ENCODE results near the gene MLPH. TPM values are rescaled to one million over a fixed set of nuclear protein-coding genes. Genes with fewer than 3 reads are reported as not detected.

Gene MLPH
- total RNA-seq, 1 donor from 2014 or later: not detected

- no peak overlapping the region for H3K4me3 ChIP-seq
- no peaks in the 10 kb centered on the region for H3K36me3 ChIP-seq
- no peaks in the 10 kb centered on the region for H3K9me3 ChIP-seq (ENCODE audit: low read depth)
- no peaks in the 10 kb centered on the region for H3K79me2 ChIP-seq (ENCODE audit: low read depth)
- peaks cover 7% of the 10 kb centered on the region for H3K27me3 ChIP-seq
- no peak overlapping the region for H3K4me3 Mint-ChIP-seq
- DNase-seq (ENCODE audit: low spot score): no peak
- H3K27ac ChIP-seq: no peak overlapping the region
- no peaks in the 10 kb centered on the region for H3K36me3 Mint-ChIP-seq
- H4K20me1 ChIP-seq (ENCODE audit: low read depth): peaks cover 18% of the 10 kb centered on the region
- TF ChIP-seq CTCF (IDR thresholded peaks at IDR 0.05) (no peak), EZH2phosphoT487 (IDR thresholded peaks at IDR 0.05) (no peak), EZH2 (IDR thresholded peaks at IDR 0.05) (no peak)
- H3K9ac ChIP-seq: no peak overlapping the region
- no peak overlapping the region for H2AFZ ChIP-seq (replicated peaks)
- no peak overlapping the region for H3K27ac Mint-ChIP-seq
- no peak overlapping the region for H3K4me2 ChIP-seq
- H3K4me1 ChIP-seq: peaks cover 30% of the 10 kb centered on the region
- peaks cover 10% of the 10 kb centered on the region for H3K27me3 Mint-ChIP-seq (ENCODE audit: insufficient read depth, low read depth)
- H3K9me3 Mint-ChIP-seq: no peaks in the 10 kb centered on the region
- peaks cover 41% of the 10 kb centered on the region for H3K4me1 Mint-ChIP-seq
- H3F3A ChIP-seq (ENCODE audit: low read depth): peaks cover 21% of the 10 kb centered on the region
Measured at GRCh38 chr2:237596520-237597195, 109.6 kb downstream of the MLPH start.

- H2AFZ ChIP-seq (replicated peaks): no peak overlapping the region
- Mint-ChIP-seq H3K4me3 (no peak overlapping the region), H3K27ac (no peak overlapping the region), H3K4me1 (peaks cover 44% of the 10 kb centered on the region), H3K36me3 (no peaks in the 10 kb centered on the region), H3K27me3 (ENCODE audit: insufficient read depth, low read depth) (peaks cover 10% of the 10 kb centered on the region), H3K9me3 (no peaks in the 10 kb centered on the region)
- peaks cover 21% of the 10 kb centered on the region for H3F3A ChIP-seq (ENCODE audit: low read depth)
- no peak overlapping the region for H3K4me2 ChIP-seq
- H3K9me3 ChIP-seq (ENCODE audit: low read depth): no peaks in the 10 kb centered on the region
- H3K4me1 ChIP-seq: peaks cover 34% of the 10 kb centered on the region
- DNase-seq (ENCODE audit: low spot score): no peak
- H3K4me3 ChIP-seq: no peak overlapping the region
- no peak overlapping the region for H3K27ac ChIP-seq
- peaks cover 5% of the 10 kb centered on the region for H3K27me3 ChIP-seq
- no peak for TF ChIP-seq CTCF (IDR thresholded peaks at IDR 0.05)
- TF ChIP-seq EZH2 (IDR thresholded peaks at IDR 0.05): no peak
- no peaks in the 10 kb centered on the region for H3K36me3 ChIP-seq
- peaks cover 18% of the 10 kb centered on the region for H4K20me1 ChIP-seq (ENCODE audit: low read depth)
- H3K9ac ChIP-seq: no peak overlapping the region
- no peaks in the 10 kb centered on the region for H3K79me2 ChIP-seq (ENCODE audit: low read depth)
Measured at GRCh38 chr2:237597196-237598145, 110.4 kb downstream of the MLPH start.

GRCh38 chr2:237598468-237599208, 111.6 kb downstream of the MLPH start:
- no peaks in the 10 kb centered on the region for H3K9me3 Mint-ChIP-seq
- Histone ChIP-seq H3K4me1 (peaks cover 38% of the 10 kb centered on the region), H4K20me1 (ENCODE audit: low read depth) (peaks cover 17% of the 10 kb centered on the region), H3K9ac (no peak overlapping the region), H3K27ac (no peak overlapping the region), H3K36me3 (no peaks in the 10 kb centered on the region), H3K27me3 (no peaks in the 10 kb centered on the region), H3K4me3 (no peak overlapping the region), H3F3A (ENCODE audit: low read depth) (peaks cover 32% of the 10 kb centered on the region), H2AFZ (replicated peaks) (no peak overlapping the region), H3K79me2 (ENCODE audit: low read depth) (no peaks in the 10 kb centered on the region), H3K4me2 (no peak overlapping the region), H3K9me3 (ENCODE audit: low read depth) (no peaks in the 10 kb centered on the region)
- H3K4me1 Mint-ChIP-seq: peaks cover 48% of the 10 kb centered on the region
- DNase-seq (ENCODE audit: low spot score): no peak
- TF ChIP-seq EZH2phosphoT487 (IDR thresholded peaks at IDR 0.05) (no peak), CTCF (IDR thresholded peaks at IDR 0.05) (no peak)
- H3K27ac Mint-ChIP-seq: peak overlapping the region; percentile 63
- H3K27me3 Mint-ChIP-seq (ENCODE audit: insufficient read depth, low read depth): peaks cover 8% of the 10 kb centered on the region
- no peaks in the 10 kb centered on the region for H3K36me3 Mint-ChIP-seq
- no peak overlapping the region for H3K4me3 Mint-ChIP-seq

Measured in neural progenitor cell (in vitro differentiated cells).